ENCODE measurements around the gene HDAC6. TPM values are rescaled to one million over a fixed set of nuclear protein-coding genes. Genes with fewer than 3 reads are reported as not detected.

HDAC6 gene
- polyA plus RNA-seq (ENCODE audit: insufficient read depth in 1 of 5, insufficient read length in 5 of 5, low replicate concordance in 1 of 5) = 100 to 1,000 TPM; 146 to 175 (median 168) TPM
- long read RNA-seq, donor 1, full-length matches to known transcripts = 4 of 23 reads
- long read RNA-seq, donor 1, partial matches to known transcripts = 19 of 23 reads
- long read RNA-seq, donor 1, other reads (novel, unspliced or antisense) = 0 of 23 reads
- long read RNA-seq, donor 2, full-length matches to known transcripts = 6 of 6 reads
- long read RNA-seq, donor 2, partial matches to known transcripts = 0 of 6 reads
- long read RNA-seq, donor 2, other reads (novel, unspliced or antisense) = 0 of 6 reads
- long read RNA-seq, donor 3, full-length matches to known transcripts = 5 of 31 reads
- long read RNA-seq, donor 3, partial matches to known transcripts = 26 of 31 reads
- long read RNA-seq, donor 3, other reads (novel, unspliced or antisense) = 0 of 31 reads
- long read RNA-seq, donor 4, partial matches to known transcripts = 0 of 3 reads
- long read RNA-seq, donor 4, other reads (novel, unspliced or antisense) = 0 of 3 reads
- long read RNA-seq, donor 5, partial matches to known transcripts = 26 of 30 reads
- long read RNA-seq, donor 5, other reads (novel, unspliced or antisense) = 0 of 30 reads
- long read RNA-seq, donor 6, partial matches to known transcripts = 23 of 26 reads
- long read RNA-seq, donor 6, other reads (novel, unspliced or antisense) = 0 of 26 reads
- long read RNA-seq, donor 7, full-length matches to known transcripts = 6 of 49 reads
- long read RNA-seq, donor 7, partial matches to known transcripts = 43 of 49 reads
- long read RNA-seq, donor 7, other reads (novel, unspliced or antisense) = 0 of 49 reads
- long read RNA-seq, donor 8, full-length matches to known transcripts = 4 of 4 reads
- long read RNA-seq, donor 8, partial matches to known transcripts = 0 of 4 reads
- long read RNA-seq, donor 8, other reads (novel, unspliced or antisense) = 0 of 4 reads

DNA sequence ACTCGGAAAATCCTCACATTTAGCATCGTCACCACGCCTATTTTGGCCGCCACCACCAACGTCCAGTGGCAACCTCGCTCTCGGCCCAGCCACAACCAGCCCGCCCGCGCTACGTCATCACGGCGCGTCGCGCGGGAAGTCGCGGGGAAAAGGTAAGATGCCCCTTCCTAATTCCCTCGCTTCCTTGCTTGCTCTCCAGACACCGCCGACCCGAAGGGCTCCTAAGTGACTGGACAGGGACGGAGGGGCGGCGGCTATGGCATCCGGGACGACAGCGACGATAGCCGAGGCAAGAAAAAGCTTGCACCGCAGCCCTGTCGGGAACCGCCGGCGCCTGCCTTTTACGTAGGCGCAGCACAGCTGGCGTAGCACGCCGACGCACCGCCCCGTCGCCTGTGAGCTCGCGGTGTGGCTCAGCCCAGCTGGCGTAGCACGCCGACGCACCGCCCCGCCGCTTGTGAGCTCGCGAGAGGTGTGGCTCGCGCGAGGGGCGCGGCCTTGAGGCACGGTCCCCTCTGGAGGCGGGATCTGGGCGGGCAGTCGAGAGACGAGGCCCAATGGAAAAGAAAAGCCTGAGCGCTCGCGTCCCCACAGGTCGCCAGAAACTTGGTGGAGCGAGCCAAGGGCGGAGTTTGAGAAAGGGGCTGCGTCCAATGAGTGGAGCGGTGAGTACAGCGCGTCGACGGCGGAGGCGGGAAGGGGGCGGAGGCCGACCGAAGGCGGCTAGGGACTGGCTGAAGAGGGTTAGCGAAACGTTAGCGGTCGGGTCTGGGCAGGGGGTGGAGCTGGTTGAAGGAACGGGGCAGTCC lies at the start of gene HDAC6:
TSS of gene HDAC6 (plus strand) at position 788 of the 809 bp plus-strand sequence. CDS start 626 bp downstream, outside the sequence.
- peak; percentile 98 for DNase-seq

DNA sequence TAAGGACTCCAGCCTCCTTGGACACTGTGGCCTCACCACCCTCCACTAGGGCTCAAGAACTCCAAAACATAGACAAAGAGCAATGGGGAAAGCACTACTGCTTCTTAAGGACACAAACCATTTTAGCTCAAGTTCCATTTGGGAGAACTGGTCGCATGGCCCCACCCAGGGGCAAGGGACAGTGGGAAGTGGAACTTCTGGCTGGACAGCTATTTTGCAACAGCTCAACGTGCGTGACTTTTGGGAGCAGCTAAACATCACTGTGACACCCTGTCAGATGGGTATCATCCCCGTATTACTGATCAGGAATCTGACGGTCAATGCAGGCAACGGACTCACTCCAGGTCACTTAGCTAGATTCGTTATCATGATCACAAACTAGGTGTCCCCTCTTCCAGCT lies 49.4 kb upstream of the HDAC6 start:
- DNase-seq = no peak

DNA sequence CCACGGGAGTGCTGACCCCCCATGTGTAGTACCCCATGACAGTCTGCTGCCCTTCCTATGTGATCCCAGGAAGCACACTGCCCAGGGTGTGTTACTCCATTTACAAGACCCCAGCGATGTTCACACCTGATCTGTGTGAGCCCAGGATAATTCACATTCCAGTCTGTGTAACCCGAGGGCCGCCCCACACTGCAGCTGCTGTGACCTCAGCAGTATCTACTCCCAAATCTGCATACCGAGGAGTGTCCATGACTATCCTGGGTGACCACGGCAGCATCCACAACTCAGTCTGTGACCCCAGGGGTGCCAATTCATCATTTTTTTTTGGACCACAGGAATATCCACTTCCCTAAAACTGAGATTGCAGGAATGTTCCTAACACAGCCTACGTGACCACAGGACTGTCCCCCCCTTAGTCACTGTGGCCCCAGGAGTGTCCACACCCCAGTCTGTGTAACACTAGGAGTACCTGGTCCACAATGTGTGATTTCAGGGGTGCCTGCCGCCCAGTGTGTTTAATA lies 48.1 kb upstream of the HDAC6 start:
- DNase-seq = no peak

DNA sequence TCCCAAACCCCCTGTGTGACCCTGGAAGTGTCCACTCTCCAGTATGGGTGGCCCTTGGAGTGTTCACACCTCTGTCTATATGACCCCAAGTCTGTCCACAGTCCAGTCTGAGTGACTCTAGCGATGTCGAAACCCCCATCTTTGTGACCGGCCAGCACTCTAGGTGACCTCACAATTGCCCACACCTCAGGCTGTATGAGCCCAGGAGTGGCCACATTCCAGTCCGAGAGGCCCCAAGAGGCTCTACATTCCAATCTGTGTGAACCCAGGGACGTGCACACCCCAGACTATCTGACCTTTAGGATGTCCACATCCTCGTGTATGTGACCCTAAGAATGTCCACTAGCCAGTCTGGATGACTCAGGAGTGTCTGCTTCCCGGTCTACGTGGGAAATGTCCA lies 47.6 kb upstream of the HDAC6 start:
- no peak for DNase-seq

DNA sequence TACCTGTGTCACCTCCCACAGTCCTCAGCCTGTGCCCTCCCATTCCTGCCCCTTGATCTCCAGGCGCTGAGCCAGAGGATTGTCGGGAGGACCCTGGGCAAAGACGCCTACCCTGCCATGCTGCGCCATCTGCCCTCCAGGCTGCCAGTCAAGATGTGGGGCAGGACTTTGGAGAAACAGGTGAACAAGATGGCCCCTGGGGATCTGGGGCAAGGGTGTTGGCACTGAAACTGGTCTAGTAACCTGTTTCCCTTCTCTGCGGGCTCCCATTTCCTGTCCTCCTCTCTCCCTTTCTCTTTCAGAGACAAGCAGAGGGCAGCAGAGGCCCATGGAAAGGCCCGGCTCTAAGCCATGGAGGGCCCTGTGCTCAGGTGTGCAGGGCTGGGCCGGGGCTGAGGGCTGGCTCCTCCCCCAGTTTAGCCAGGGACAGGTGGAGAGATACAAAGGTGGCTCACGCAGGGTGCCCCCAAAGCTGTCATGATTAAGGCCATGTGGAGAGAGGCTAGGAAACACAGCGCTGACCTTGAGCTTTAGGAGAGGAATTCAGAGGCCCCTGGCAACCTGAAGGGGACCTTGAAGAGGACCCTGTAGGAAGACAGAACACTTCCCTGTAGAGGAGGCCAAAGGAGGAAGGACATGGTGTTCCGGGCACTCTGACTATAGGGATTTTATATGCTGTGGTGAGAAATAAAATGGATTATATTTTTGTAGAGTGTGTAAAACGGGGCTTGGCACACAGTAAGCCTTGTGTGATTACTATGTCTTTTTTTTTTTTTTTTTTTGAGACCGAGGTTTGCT lies 40.0 kb upstream of the HDAC6 start, which contains the start of gene GLOD5:
TSS of gene GLOD5 (plus strand) at position 74 of the 798 bp plus-strand sequence. CDS start at position 118, 44 bp downstream.
- DNase-seq = peak; percentile 30 to 38

DNA sequence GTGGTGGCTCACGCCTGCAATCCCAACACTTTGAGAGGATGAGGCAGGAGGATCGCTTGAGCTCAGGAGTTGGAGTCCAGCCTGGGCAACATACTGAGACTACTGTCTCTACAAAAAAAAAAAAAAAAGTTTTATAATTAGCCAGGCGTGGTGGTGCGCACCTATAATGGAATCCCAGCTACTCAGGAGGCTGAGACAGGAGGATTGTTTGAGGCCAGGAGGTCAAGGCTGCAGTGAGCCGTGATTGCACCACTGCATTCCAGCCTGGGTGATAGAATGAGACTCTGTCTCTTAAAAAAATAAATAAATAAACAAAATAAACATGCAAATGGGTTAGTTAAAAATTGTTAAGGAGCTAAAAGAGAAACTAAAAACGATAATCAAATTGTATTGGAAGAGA lies 32.6 kb upstream of the HDAC6 start:
- no peak for DNase-seq

DNA sequence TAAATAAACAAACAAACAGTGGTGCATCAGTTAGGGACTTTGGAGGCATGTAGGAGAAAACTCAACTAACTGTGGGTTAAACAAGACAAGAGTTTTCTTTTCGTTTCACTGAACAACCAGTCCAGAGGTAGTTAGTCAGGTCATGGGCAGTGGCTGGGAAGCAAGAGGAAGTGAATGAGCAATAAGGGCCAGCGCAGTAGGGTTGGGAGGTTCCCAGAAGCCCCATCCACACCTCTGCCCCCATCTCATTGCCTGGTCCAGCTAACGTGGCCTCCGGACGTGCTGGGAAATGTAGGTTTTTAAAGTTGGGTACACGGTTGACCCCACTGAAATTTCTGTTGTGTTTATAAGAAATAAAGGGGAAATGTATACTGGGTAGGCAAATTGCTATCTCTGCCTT lies 31.6 kb upstream of the HDAC6 start:
- DNase-seq = no peak

DNA sequence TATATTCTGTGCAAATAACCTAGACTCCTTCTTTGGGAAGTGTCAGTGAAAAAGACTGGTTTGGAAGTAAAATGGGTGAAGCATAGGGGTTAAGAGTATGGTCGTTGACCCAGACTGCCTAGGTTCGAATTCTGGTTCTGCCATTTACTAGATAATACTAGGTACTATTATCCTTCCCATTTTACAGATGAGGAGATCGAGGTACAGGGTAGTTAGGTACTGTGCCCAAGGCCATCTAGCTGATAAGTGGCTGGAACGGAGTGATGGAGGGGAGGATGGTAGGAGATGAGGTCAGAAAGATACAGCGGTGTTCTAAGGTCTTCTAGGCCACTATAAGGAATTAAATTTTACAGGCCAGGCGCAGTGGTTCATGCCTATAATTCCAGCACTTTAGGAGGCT lies 29.3 kb upstream of the HDAC6 start:
- DNase-seq = no peak

DNA sequence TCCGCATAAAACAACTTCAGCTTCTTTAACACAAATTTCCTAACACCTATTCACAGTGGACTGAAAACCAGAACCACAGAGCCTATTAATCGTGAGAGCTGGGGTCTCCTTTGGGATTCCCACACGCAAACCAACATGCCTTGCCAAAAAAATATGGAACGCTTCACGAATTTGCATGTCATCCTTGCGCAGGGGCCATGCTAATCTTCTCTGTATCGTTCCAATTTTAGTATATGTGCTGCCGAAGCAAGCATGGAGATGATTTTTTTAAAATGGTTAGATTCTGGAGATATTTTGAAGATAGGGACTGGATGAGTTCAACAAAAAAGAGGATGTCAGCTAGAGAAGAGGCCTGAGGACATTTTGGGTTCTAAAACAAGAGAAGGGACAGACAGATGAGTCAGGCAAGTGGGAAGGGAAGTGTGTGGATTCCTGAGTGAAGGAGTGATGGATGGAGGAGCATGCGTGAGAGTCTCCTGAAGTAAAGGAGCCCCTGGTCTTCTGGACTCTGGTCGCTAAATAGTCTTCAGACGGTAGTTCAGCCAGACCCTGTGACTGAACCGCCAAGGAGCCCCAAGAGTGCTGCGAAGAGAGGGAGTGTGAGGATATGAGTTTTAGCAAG lies 24.9 kb upstream of the HDAC6 start:
- DNase-seq = no peak

DNA sequence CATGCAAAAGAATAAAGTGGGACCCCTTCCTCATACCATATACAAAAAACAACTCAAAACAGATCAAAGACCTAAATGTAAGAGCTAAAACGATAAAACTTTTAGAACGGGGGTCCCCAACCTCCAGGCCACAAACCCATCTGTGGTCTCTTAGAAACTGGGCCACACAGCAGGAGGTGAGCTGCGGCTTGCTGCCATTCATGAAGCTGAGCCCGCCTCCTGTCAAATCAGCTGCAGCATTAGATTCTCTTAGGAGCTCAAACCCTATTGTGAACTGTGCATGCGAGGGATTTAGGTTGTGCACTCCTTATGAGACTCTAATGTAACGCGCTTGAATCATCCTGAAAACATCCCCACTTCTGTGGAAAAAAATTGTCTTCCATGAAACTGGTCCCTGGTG lies 22.5 kb upstream of the HDAC6 start:
- DNase-seq = no peak

DNA sequence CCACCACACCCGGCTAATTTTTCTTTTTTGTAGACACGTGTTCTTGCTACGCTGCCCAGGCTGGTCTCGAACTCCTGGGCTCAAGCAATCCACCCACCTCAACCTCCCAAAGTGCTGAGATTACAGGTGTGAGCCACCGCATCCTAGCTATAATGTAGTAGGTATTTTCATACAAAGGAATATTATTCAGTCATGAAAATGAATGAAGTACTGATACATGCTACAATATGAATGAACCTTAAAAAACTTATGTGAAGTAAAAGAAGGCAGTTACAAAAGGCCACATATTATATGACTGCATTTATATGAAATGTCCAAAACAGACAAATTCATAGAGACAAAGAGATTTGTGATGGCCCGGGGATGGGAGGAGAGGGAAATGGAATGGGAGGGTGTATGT lies 20.2 kb upstream of the HDAC6 start:
- no peak for DNase-seq

DNA sequence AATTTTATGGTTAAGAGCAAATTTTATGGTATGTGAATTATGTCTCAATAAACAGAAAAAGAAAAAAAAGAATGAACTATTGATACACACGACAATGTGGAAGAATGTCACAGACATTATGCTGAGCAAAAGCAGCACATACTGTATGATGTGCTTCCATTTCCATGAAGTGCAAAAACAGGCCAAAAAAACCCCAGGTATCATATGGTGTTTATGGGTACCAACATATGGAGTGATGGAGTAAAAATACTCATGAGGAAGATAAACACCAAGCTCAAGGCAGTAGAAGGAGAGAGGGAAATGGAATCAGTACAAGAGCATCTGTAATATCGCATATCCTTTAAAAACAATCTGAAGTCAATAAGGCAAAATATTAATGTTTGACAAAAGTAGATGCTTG lies 19.7 kb upstream of the HDAC6 start:
- DNase-seq = no peak

DNA sequence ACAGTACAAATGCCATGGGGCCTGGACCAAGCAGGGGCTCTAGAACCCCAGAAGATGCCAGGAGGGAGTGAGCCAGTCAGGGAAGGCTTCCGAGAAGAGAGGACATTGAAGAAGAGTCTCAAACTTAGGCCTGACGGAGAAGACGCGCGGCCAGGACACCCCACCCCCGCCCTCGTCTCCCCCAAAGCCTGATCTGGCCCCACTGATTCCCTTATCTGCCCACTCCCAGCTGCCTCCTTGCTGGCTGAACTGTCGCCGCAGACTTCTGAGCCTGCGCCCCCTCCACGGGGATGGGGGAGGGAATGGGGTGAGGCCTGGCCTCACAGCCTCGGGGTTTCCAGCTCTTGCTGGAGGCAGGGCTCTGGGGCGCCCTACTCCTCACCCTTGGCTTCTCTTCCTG lies 19.1 kb upstream of the HDAC6 start:
- no peak for DNase-seq

DNA sequence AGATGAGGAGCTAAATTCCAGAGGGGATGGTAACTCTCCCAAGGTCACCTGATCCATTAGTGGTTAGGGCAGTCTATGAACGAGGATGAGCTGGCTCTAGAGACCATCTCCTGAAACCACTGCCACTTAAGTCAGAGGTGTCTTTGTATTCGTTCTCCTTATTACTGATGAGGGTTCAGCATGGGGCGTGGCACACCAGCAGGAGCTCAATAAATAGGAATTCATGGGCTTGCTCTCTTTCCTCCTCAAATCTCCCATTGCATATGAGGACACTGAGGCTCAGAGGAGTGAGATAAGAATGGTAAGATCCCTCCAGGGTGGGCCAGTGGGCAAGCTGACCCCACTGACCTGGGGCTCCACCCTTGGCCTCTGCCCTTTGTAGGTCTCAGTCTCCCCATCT lies 17.1 kb upstream of the HDAC6 start:
- no peak for DNase-seq

DNA sequence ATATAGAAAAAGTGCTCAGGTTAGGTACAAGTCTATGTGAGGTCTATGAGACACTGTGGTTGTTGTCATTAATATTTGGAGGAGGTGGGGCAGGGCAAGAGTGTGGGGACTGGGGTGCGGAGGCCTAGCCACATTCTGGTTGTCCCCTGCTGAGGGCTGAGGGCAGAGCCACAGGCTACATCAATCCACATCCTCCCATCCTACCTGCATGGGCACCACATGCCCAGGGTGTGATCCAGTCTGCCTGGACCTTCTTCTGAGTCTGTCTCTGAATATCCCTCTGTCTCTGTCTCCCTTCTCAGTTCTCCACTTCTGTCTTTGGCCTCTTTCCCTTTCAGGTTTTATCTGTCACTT lies 16.7 kb upstream of the HDAC6 start:
- DNase-seq = no peak

DNA sequence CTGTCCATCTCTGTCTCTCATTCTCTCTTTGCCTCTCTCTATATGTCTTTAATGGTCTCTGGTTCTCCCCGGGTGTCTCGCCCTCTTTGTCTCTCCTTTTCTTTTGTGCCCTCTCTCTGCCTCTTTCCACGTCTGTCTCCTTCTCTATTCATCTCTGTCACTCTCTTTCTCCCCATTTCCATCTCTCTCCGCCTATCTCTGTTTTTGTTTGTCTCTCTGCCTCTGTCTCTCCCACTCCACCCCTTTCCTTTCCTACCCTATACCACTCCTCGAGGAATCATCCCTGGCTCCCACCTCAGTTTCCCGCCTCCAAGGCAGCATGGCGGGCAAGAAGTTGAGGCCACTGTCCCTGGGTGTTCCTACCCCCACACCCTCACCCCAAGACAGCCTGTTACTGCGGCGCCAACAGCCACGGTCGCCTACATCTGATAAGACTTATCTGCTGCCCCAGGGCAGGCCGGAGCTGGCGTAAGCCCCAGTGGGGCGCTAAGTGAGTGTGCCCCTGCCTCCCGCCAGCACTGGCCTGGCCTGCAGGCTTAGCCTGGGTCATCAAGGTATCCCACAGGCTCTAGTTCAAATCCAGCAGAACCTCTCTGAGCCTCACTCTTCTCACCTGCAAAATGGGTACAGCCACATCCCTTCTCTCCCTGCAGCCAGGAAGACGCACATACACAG lies 16.2 kb upstream of the HDAC6 start:
- DNase-seq = no peak

DNA sequence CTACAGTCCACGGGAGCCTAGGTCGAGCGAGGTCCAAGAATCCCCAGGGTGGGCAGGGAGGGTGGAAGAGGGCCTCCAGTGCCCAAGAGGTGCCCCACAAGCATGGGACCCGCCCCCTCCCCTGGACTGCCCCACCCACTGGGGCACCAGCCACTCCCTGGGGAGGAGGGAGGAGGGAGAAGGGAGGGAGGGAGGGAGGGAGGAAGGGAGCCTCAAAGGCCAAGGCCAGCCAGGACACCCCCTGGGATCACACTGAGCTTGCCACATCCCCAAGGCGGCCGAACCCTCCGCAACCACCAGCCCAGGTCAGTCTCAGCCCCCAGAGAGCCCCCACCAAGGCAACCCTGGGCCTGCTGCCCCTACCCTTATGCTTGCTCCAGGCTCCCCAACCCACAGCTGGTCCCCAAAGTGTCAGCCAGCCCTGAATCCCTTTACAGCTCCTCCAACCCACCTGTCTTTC lies 15.5 kb upstream of the HDAC6 start, which contains the start of gene GATA1:
TSS of gene GATA1 (plus strand) at position 250 of the 460 bp plus-strand sequence. CDS start 4,520 bp downstream, outside the sequence.
- no peak for DNase-seq

DNA sequence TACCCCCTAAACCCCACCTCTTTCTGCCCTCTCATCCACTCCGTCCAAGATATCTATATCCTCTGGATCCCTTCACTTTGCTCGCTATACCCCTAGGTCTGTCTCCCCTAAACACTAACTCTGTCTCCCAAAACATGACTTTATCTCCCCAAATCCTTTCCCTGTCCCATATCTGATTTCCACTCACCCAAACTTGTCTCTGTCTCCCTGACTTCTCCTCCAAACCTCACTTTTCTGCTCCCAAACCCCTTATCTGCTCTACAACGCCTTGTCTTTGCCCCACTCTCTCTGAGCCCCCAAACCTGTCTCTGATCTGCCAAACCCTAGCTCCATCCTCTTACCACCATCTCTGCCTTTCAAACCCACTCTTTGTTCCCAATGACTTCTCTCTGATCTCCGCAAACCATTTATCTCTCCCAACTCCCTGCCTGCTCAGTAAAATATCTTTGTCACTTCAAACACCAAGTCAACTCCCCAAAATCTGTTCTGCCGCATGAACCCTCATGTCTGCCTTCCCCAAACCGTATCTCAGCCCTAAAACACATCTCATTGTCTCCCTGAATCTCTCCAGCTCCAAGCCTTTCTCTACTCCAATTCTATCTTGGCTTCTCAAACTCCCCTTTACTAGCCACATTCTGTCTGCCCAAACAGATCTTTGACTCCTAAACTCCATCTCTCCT lies 14.9 kb upstream of the HDAC6 start:
- DNase-seq = no peak

Data from right lung (tissue), 10 donors.